ENCODE data around the gene RPL39L. TPM values are rescaled to one million over a fixed set of nuclear protein-coding genes. Genes with fewer than 3 reads are reported as not detected.
"Not testable (repeated sequence)": the region's sequence is repeated elsewhere in the genome, so short reads cannot be mapped to it uniquely, and the experiment has no call there.

Gene RPL39L
- total RNA-seq, 3 donors from 2014 or later: 1.4 to 5.8 (median 2.9) TPM

GRCh38 chr3:187183903-187184302 is 44.6 kb upstream of the RPL39L start:
- Histone ChIP-seq H3K9me3 (no peaks in the 10 kb centered on the region), H3K4me1 (ENCODE audit: low read depth) (peaks cover 2% of the 10 kb centered on the region), H3K4me3 (no peak overlapping the region), H3K36me3 (ENCODE audit: low read depth) (no peaks in the 10 kb centered on the region)
- intact Hi-C loops (cut with DNase I, micrococcal nuclease): no loop called here
- no peak for TF ChIP-seq CTCF (IDR thresholded peaks at IDR 0.05)
- ATAC-seq: no peak
- DNase-seq: no peak

GRCh38 chr3:187183210-187183862 is 44.0 kb upstream of the RPL39L start:
- Histone ChIP-seq H3K9me3 (no peaks in the 10 kb centered on the region), H3K4me3 (no peak overlapping the region), H3K36me3 (ENCODE audit: low read depth) (no peaks in the 10 kb centered on the region), H3K4me1 (ENCODE audit: low read depth) (peaks cover 2% of the 10 kb centered on the region)
- intact Hi-C loops (cut with DNase I, micrococcal nuclease): no loop called here
- ATAC-seq (no peak), DNase-seq (no peak)
- no peak for TF ChIP-seq CTCF (IDR thresholded peaks at IDR 0.05)

GRCh38 chr3:187181454-187182170 is 42.3 kb upstream of the RPL39L start:
- intact Hi-C loops (cut with DNase I, micrococcal nuclease): no loop called here
- ATAC-seq: no peak

GRCh38 chr3:187172929-187173328 is 33.6 kb upstream of the RPL39L start:
- H3K4me1 ChIP-seq (ENCODE audit: low read depth): no peaks in the 10 kb centered on the region
- no peaks in the 10 kb centered on the region for H3K36me3 ChIP-seq (ENCODE audit: low read depth)
- intact Hi-C loops (cut with DNase I, micrococcal nuclease): no loop called here
- no peak for TF ChIP-seq CTCF (IDR thresholded peaks at IDR 0.05)
- ATAC-seq (no peak), DNase-seq (no peak)
- H3K4me3 ChIP-seq: no peak overlapping the region
- H3K9me3 ChIP-seq: no peaks in the 10 kb centered on the region

More at GRCh38 chr3:187181454-187182170, 42.3 kb upstream of the RPL39L start:
- no peak for DNase-seq
- Histone ChIP-seq H3K4me3 (no peak overlapping the region), H3K4me1 (ENCODE audit: low read depth) (no peaks in the 10 kb centered on the region), H3K9me3 (no peaks in the 10 kb centered on the region), H3K36me3 (ENCODE audit: low read depth) (no peaks in the 10 kb centered on the region)
- TF ChIP-seq CTCF (IDR thresholded peaks at IDR 0.05): no peak

- H3K4me3 ChIP-seq; ATAC-seq; intact Hi-C loops (cut with DNase I, micrococcal nuclease); H3K4me1 ChIP-seq (ENCODE audit: low read depth); H3K36me3 ChIP-seq (ENCODE audit: low read depth); H3K9me3 ChIP-seq; DNase-seq: not testable (repeated sequence)
Observed at GRCh38 chr3:187170911-187171310, 31.6 kb upstream of the RPL39L start.

GRCh38 chr3:187169231-187169960 is 30.1 kb upstream of the RPL39L start:
- Histone ChIP-seq H3K4me1 (ENCODE audit: low read depth) (no peaks in the 10 kb centered on the region), H3K36me3 (ENCODE audit: low read depth) (no peaks in the 10 kb centered on the region), H3K9me3 (no peaks in the 10 kb centered on the region), H3K4me3 (no peak overlapping the region)
- intact Hi-C loops (cut with DNase I, micrococcal nuclease): loop anchor here in 1 of 2 donors (5.0 to 10.0 kb wide), 2 partner anchors 57 to 325 kb away; partner anchors contain the start of gene ADIPOQ
- ATAC-seq (no peak), DNase-seq (no peak)
- TF ChIP-seq CTCF (IDR thresholded peaks at IDR 0.05): no peak
